ENCODE results near the gene ZNF444.
"Not testable (repeated sequence)": the region's sequence is repeated elsewhere in the genome, so short reads cannot be mapped to it uniquely, and the experiment has no call there.

ZNF444 gene

GRCh38 chr19:56177564-56178243 lies 36.6 kb downstream of the ZNF444 start:
- no peak for DNase-seq (ENCODE audit: low spot score)

- no peak for DNase-seq (ENCODE audit: low spot score)
Measured at GRCh38 chr19:56189785-56190184, 48.7 kb downstream of the ZNF444 start.

- DNase-seq (ENCODE audit: low spot score) = no peak
Measured at GRCh38 chr19:56191115-56191514, 50.0 kb downstream of the ZNF444 start.

- DNase-seq (ENCODE audit: low spot score) = no peak
Measured at GRCh38 chr19:56191711-56192110, 50.6 kb downstream of the ZNF444 start.

- DNase-seq (ENCODE audit: low spot score) = no peak
Measured at GRCh38 chr19:56193981-56194640, 53.0 kb downstream of the ZNF444 start.

GRCh38 chr19:56197646-56198045 lies 56.6 kb downstream of the ZNF444 start, which contains the start of gene ZSCAN5B:
Gene ZSCAN5B, minus strand, starts transcription at chr19:56197783. Its CDS starts 4,731 bp downstream, at chr19:56193052.
- not testable (repeated sequence) for DNase-seq (ENCODE audit: low spot score)

DNA sequence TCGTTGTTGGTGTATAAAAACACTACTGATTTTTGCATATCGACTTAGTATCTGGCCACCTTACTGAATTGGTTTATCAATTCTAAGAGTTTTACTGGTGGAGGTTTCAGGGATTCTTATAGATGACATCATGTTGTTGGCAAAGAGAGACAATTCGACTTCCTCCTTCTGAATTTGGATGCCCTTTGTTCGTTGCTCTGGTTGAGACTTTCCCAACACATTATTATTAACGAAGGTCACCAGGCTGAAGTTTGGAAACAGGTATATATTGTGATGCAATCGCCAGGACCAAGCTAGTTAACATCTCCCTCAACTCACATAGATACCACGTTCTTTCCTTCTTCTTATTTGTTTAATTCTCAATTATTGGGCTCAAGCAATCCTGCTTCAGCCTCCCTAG lies 58.6 kb downstream of the ZNF444 start:
- DNase-seq (ENCODE audit: low spot score) = no peak

DNA sequence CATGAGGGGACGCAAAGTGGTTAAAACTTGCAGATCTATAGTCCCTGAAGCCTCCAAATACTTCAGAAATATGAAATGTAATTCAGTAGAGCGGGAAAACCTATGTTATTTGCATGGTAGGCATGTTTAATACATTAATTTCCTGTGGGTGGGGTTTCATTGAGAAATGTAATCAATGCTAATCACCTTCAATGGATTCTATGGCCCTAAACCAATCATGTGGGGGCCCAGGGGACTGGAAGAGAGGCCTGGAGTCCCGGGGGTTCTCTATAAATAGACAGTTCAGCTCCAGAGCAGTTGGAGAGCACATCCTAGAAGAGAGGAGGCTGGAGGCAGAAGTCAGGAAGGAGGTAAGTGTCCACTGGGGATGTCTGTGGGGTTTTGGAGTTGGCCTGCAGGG lies 60.9 kb downstream of the ZNF444 start, which contains the start of gene ZSCAN5C:
Gene ZSCAN5C (plus strand): TSS at position 301 of the 400 bp plus-strand sequence. CDS start 3,641 bp downstream, outside the sequence.
- DNase-seq (ENCODE audit: low spot score) = no peak

- not testable (repeated sequence) for DNase-seq (ENCODE audit: low spot score)
Measured at GRCh38 chr19:56207581-56207980, 66.5 kb downstream of the ZNF444 start.

DNA sequence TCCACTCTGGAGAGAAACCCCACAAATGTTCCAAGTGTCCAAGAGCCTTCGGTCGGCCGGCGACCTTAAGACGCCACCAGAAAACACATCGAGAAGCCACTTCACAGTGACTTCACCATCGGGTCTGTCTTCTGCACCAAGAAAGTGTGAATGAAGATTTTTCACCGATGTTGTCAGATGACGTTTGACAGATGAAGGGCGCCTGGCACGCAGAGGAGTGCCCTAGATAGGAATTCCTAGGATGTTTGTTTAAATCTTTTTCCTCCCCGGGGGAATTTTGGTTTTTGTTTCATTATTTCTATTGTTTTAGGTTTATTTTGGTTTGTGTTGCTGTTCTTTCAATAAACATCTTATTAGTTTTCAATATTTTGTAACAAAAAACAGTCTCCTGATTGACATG lies 68.0 kb downstream of the ZNF444 start:
- no peak for DNase-seq (ENCODE audit: low spot score)

DNA sequence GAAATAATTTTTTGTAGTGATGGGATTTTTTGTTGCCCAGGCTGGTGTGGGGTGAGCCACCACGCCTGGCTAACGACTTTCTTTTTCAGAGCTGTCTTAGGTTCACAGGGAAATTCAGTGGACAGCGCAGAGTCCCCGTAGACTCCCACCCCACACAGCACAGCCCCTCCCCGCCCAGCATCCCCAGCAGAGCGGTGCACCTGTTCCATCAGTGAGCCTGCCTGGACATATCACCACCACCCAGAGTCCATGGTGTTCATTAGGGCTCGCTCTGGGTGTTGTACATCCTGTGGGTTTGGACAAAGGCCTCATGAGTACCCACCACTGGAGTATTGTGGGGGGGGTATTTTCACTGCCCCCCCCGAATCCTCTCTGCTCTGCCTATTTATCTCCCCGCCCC lies 68.9 kb downstream of the ZNF444 start:
- DNase-seq (ENCODE audit: low spot score) = not testable (repeated sequence)
